WERI-Rb-1 (cell line): Measurements from ENCODE around the gene RPS16.

ENCODE experiments used
- DNase-seq: peaks from one replicate; pipeline ENCODE4 v3.0.0-alpha.2; 2020
- H3K27ac ChIP-seq: fragments of 250-450 bp; sonication (Bioruptor Pico); 2 replicates; pipeline ENCODE4 v1.5.1; 2020; ENCODE audit warnings: mild to moderate bottlenecking, moderate library complexity
- H3K27me3 ChIP-seq: fragments of 250-450 bp; sonication (Bioruptor Pico); 2 replicates; pipeline ENCODE4 v1.5.1; 2021; ENCODE audit warnings: mild to moderate bottlenecking, low read depth, moderate library complexity; ENCODE audit not compliant: insufficient read depth, severe bottlenecking
- H3K36me3 ChIP-seq: fragments of 250-450 bp; sonication (Bioruptor Pico); 2 replicates; pipeline ENCODE4 v1.5.1; 2020; ENCODE audit warnings: mild to moderate bottlenecking, moderate library complexity
- H3K4me3 ChIP-seq: 2 replicates; pipeline ENCODE4 v1.5.1; 2011; ENCODE audit warnings: low read depth, mild to moderate bottlenecking, control low read depth, low read length
- H3K9me3 ChIP-seq: fragments of 250-450 bp; sonication (Bioruptor Pico); 2 replicates; pipeline ENCODE4 v1.5.1; 2021; ENCODE audit warnings: mild to moderate bottlenecking, moderate library complexity; ENCODE audit not compliant: severe bottlenecking
- CTCF ChIP-seq: IDR thresholded peaks from 2 replicates; pipeline ENCODE4 v1.5.1; 2011; ENCODE audit warnings: low read depth, mild to moderate bottlenecking, control low read depth, inconsistent platforms, low read length

RPS16 gene

DNA sequence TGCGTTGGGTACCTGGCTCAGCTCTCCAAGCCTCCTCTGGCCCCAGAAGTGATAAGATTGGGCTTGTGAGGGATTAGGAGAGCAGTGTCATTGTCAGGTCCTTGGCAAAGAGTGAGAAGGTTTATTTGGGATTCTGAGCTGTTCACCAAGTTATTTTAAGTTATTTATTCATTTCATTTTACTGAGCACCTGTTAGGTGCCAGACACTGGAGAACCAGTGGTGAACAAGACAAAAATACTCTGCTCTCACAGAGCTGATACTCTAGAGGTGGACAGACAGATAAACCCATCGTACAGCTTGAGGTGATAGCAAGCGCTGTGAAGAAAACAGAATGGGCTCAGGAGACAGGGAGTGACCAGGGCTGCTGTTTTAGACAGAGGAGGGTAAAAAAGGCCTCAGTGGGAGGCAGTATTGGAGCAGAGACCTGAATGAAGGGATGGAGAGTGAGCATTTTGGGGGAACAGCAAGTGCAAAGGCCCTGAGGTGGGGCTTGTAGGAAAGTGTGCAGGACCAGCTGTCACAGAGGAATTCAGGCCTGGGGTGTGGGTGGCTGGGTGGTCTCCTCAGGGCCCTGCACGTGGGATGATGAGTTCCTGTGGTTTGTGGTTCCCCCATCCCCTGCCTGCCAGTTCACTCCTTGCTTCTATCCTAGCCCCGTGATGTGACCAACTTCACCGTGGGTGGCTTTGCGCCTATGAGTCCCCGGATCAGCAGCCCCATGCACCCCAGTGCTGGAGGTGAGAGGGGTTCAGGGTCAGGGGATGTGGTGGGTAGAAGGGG is 36.2 kb upstream of the RPS16 start:
- no peaks in the 10 kb centered on the region for H3K9me3 ChIP-seq
- H3K4me3 ChIP-seq = no peak overlapping the region
- no peak overlapping the region for H3K27ac ChIP-seq
- H3K36me3 ChIP-seq = peaks cover 87% of the 10 kb centered on the region
- no peaks in the 10 kb centered on the region for H3K27me3 ChIP-seq
- TF ChIP-seq CTCF = no peak
- DNase-seq = no peak

DNA sequence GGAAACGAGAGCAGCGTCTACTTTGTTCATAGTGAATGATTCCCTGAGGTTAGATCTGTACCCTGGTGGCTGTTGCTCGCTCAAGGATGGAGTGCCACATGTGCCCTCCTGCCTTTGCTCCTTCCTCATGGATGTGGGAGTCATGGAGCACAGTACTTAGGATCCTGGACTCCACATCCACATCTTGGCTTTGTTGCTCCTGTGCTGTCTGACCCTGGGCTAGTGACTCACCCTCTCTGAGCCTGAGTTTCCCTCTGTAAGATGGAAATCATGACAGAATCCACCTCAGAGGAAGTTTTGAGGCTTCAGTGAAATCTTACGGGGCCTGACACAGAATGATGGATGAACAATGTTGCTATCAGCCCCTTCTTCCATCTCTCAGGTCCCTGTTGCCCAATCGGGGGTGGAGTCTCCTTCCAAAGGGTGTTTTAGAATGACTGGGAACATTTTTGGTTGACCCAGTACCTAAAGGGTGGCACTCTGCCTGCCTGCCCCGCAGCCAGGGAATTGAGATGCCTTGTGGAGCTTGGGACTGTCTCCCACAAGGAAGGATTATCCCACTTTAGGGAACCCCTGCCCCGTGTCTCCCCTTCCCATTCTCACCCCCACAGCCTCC is 35.1 kb upstream of the RPS16 start:
- Histone ChIP-seq H3K27me3 (no peaks in the 10 kb centered on the region), H3K27ac (no peak overlapping the region), H3K36me3 (peaks cover 88% of the 10 kb centered on the region), H3K4me3 (no peak overlapping the region), H3K9me3 (no peaks in the 10 kb centered on the region)
- TF ChIP-seq CTCF = no peak
- no peak for DNase-seq

DNA sequence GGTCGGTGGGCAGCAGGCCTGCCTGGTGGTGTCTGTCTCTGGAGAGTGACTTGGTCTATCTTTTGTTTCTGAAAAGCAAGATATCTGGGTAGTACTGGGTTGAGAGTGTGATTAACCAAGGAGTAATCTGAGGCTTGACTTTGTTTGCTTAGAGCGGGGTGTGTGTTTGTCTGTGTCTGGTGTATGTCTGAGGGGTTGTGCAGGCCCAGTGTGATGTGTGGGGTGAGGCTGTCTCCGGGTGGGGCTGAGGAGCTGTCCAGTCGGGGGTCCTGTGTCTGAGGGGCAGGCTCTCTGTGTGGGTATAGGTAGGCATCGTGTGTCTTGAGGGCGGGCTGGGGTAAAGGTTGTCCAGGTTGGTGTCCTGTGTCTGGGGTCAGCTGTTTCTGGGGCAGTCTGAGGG is 33.8 kb upstream of the RPS16 start:
- H3K9me3 ChIP-seq = no peaks in the 10 kb centered on the region
- no peak for DNase-seq
- TF ChIP-seq CTCF = no peak
- H3K27me3 ChIP-seq = no peaks in the 10 kb centered on the region
- no peak overlapping the region for H3K4me3 ChIP-seq
- peaks cover 93% of the 10 kb centered on the region for H3K36me3 ChIP-seq
- H3K27ac ChIP-seq = no peak overlapping the region

DNA sequence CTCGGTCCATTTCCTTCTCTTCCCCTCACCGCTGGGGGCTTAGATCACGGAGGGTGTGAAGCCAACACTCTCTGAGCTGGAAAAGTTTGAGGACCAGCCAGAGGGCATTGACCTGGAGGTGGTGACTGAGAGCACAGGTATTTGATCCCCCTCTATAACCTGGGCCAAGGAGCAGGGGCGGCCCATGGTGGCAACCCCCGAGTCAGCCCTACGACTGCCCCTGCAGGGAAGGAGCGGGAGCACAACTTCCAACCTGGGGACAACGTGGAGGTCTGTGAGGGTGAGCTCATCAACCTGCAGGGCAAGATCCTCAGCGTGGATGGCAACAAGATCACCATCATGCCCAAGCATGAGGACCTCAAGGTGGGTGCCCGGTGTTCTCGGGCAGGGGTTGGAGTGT is 33.3 kb upstream of the RPS16 start:
- no peak for TF ChIP-seq CTCF
- Histone ChIP-seq H3K4me3 (no peak overlapping the region), H3K9me3 (no peaks in the 10 kb centered on the region), H3K27me3 (no peaks in the 10 kb centered on the region), H3K27ac (no peak overlapping the region), H3K36me3 (peaks cover 91% of the 10 kb centered on the region)
- no peak for DNase-seq

DNA sequence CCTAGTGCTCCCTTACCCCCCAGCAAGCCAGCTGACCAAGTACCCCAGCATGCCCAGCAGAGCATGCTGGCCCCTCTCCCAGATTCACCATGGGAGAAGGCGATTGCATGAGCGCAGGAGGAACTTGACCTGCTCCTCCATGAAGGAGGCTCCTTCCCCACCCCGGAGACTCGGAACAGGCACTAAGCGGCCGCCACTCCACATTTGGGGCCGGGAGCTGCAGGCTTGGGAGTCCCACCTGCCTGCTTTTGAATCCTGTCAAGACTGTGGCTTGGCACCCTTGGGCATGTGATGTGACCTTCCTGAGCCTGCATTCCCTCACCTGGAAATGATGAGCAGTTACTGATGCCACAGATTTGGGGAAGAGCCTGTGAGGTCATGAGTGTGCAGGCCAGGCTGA is 32.2 kb upstream of the RPS16 start:
- Histone ChIP-seq H3K27ac (no peak overlapping the region), H3K27me3 (no peaks in the 10 kb centered on the region), H3K4me3 (no peak overlapping the region), H3K9me3 (no peaks in the 10 kb centered on the region), H3K36me3 (peaks cover 80% of the 10 kb centered on the region)
- no peak for DNase-seq
- no peak for TF ChIP-seq CTCF
